DND-41 (cell line): Measurements from ENCODE around the gene CFAP54.

Experiments used
- ATAC-seq: fragments of 200-7000 bp; cut with Tn5 transposase; 3 replicates; pipeline ENCODE4 v1.9.1; 2021; ENCODE audit warnings: low read depth; ENCODE audit not compliant: insufficient read depth
- DNase-seq: peaks from one replicate; pipeline ENCODE4 v3.0.0-alpha.2; 2020
- H2AFZ ChIP-seq: 2 replicates; pipeline ENCODE4 v1.6.0; 2012; ENCODE audit warnings: low read depth, low read length
- H3K27ac ChIP-seq: 2 replicates; pipeline ENCODE4 v1.5.1; 2012; ENCODE audit warnings: low read length, inconsistent platforms
- H3K27me3 ChIP-seq: fragments of 200-600 bp; sonication (generic); 2 replicates; pipeline ENCODE4 v1.6.0; 2012; ENCODE audit warnings: low read length, mild to moderate bottlenecking, inconsistent platforms; ENCODE audit not compliant: insufficient read depth, poor library complexity
- H3K36me3 ChIP-seq: 2 replicates; pipeline ENCODE4 v1.5.1; 2012; ENCODE audit warnings: low read length, inconsistent platforms; ENCODE audit not compliant: insufficient read depth
- H3K4me1 ChIP-seq: 2 replicates; pipeline ENCODE4 v1.5.1; 2012; ENCODE audit warnings: mild to moderate bottlenecking, low read length; ENCODE audit not compliant: insufficient read depth
- H3K4me2 ChIP-seq: 2 replicates; pipeline ENCODE4 v1.6.0; 2012; ENCODE audit warnings: mild to moderate bottlenecking, moderate library complexity, low read length, inconsistent platforms; ENCODE audit not compliant: insufficient read depth
- H3K4me3 ChIP-seq, 2 experiments: fragments of 200-600 bp in 1 of 2; shearing (Covaris generic) in 1 of 2; 2 replicates each; pipeline ENCODE4 v1.5.1; 2012 to 2016; ENCODE audit warnings: inconsistent platforms in 2 of 2, low read length in 2 of 2, mild to moderate bottlenecking in 2 of 2, low read depth in 1 of 2, moderate library complexity in 1 of 2
- H3K79me2 ChIP-seq: 2 replicates; pipeline ENCODE4 v1.6.0; 2012; ENCODE audit warnings: low read length, inconsistent platforms; ENCODE audit not compliant: insufficient read depth
- H3K9ac ChIP-seq: 2 replicates; pipeline ENCODE4 v1.6.0; 2012; ENCODE audit warnings: low read depth, mild to moderate bottlenecking, inconsistent platforms, low read length, moderate library complexity
- H3K9me3 ChIP-seq: 2 replicates; pipeline ENCODE4 v1.5.1; 2012; ENCODE audit warnings: low read length, moderate library complexity, mild to moderate bottlenecking, inconsistent platforms; ENCODE audit not compliant: insufficient read depth, severe bottlenecking
- H4K20me1 ChIP-seq: 2 replicates; pipeline ENCODE4 v1.6.0; 2012; ENCODE audit warnings: low read length; ENCODE audit not compliant: insufficient read depth
- CTCF ChIP-seq: IDR thresholded peaks from 2 replicates; pipeline ENCODE4 v1.5.1; 2012; ENCODE audit warnings: borderline replicate concordance, low read length, moderate library complexity, mild to moderate bottlenecking; ENCODE audit not compliant: poor library complexity, severe bottlenecking; ENCODE audit errors: extremely low read depth
- EZH2 ChIP-seq: IDR thresholded peaks from 3 replicates; pipeline ENCODE4 v1.6.1; 2012; ENCODE audit warnings: borderline replicate concordance, low read depth, mild to moderate bottlenecking, moderate library complexity, low read length, inconsistent platforms; ENCODE audit not compliant: severe bottlenecking

Gene CFAP54

GRCh38 chr12:96906498-96906848 is 417.1 kb downstream of the CFAP54 start:
- Histone ChIP-seq H3K4me2 (peak overlapping the region; percentile 93), H2AFZ (peak overlapping the region; percentile 95), H3K9ac (peak overlapping the region; percentile 95), H3K9me3 (no peaks in the 10 kb centered on the region), H3K27ac (peak overlapping the region; percentile 95), H3K79me2 (peaks cover 50% of the 10 kb centered on the region), H3K4me3 (peak overlapping the region; percentile 68 to 91), H3K36me3 (peaks cover 32% of the 10 kb centered on the region), H3K4me1 (peaks cover 44% of the 10 kb centered on the region), H3K27me3 (no peaks in the 10 kb centered on the region), H4K20me1 (peaks cover 11% of the 10 kb centered on the region; the same call in 1 of the 2 replicates)
- no peak for ATAC-seq
- TF ChIP-seq EZH2: no peak
- TF ChIP-seq CTCF: no peak
- DNase-seq: no peak

- H3K4me1 ChIP-seq: peaks cover 47% of the 10 kb centered on the region
- peak within 1 kb of the TSS; percentile 68 to 91 for H3K4me3 ChIP-seq
- DNase-seq (peak; percentile 83), ATAC-seq (peak; percentile 83)
- H3K27me3 ChIP-seq: no peaks in the 10 kb centered on the region
- peaks cover 11% of the 10 kb centered on the region; the same call in 1 of the 2 replicates for H4K20me1 ChIP-seq
- peaks cover 56% of the 10 kb centered on the region for H3K79me2 ChIP-seq
- H3K9me3 ChIP-seq: no peaks in the 10 kb centered on the region
- peaks cover 34% of the 10 kb centered on the region for H3K36me3 ChIP-seq
- no peak for TF ChIP-seq EZH2
- no peak for TF ChIP-seq CTCF
- H3K27ac ChIP-seq: peak within 1 kb of the TSS; percentile 95
- H2AFZ ChIP-seq: peak within 1 kb of the TSS; percentile 95
- H3K4me2 ChIP-seq: peak within 1 kb of the TSS; percentile 93
- peak within 1 kb of the TSS; percentile 95 for H3K9ac ChIP-seq
Measured at GRCh38 chr12:96906849-96907670, 417.7 kb downstream of the CFAP54 start, which contains the start of gene NEDD1. Gene NEDD1 (plus strand): TSS chr12:96907257. CDS start chr12:96909760, 2,503 bp downstream.

GRCh38 chr12:96907671-96908422 is 418.5 kb downstream of the CFAP54 start:
- H3K4me1 ChIP-seq: peaks cover 53% of the 10 kb centered on the region
- peaks cover 64% of the 10 kb centered on the region for H3K79me2 ChIP-seq
- H3K9ac ChIP-seq: peak overlapping the region; percentile 95
- no peaks in the 10 kb centered on the region for H3K9me3 ChIP-seq
- H3K4me2 ChIP-seq: peak overlapping the region; percentile 93
- peak overlapping the region; percentile 95 for H2AFZ ChIP-seq
- peak; percentile 46 for DNase-seq
- peaks cover 12% of the 10 kb centered on the region; the same call in 1 of the 2 replicates for H4K20me1 ChIP-seq
- TF ChIP-seq EZH2: no peak
- no peak for TF ChIP-seq CTCF
- peaks cover 37% of the 10 kb centered on the region for H3K36me3 ChIP-seq
- H3K4me3 ChIP-seq: peak overlapping the region; percentile 68 to 91
- ATAC-seq: peak; percentile 59
- H3K27me3 ChIP-seq: no peaks in the 10 kb centered on the region
- peak overlapping the region; percentile 95 for H3K27ac ChIP-seq
